Sigmoid colon (tissue), 4 donors: Measurements from ENCODE around the gene DPP6.

Source experiments
- CTCF ChIP-seq, 4 experiments: fragments of 450-650 bp in 3 of 4; fragments of 200-600 bp in 1 of 4; IDR thresholded peaks; one replicate each; pipeline ENCODE4 v1.5.1; 2016 to 2019; ENCODE audit warnings: antibody characterized with exemption in 4 of 4, mild to moderate bottlenecking in 3 of 4, moderate library complexity in 2 of 4
- POLR2AphosphoS5 ChIP-seq, 4 donors: sonication (generic); formaldehyde crosslinking; IDR thresholded peaks; one replicate each; pipeline ENCODE4 v1.6.1; 2017; ENCODE audit warnings: antibody characterized with exemption in 4 of 4

GRCh38 chr7:154844955-154845354, 792.8 kb downstream of the DPP6 start:
- TF ChIP-seq POLR2AphosphoS5 (IDR thresholded peaks at IDR 0.05) = no peak
- no peak for TF ChIP-seq CTCF (IDR thresholded peaks at IDR 0.05)
